Measurements from ENCODE around the gene GAA.

DNA sequence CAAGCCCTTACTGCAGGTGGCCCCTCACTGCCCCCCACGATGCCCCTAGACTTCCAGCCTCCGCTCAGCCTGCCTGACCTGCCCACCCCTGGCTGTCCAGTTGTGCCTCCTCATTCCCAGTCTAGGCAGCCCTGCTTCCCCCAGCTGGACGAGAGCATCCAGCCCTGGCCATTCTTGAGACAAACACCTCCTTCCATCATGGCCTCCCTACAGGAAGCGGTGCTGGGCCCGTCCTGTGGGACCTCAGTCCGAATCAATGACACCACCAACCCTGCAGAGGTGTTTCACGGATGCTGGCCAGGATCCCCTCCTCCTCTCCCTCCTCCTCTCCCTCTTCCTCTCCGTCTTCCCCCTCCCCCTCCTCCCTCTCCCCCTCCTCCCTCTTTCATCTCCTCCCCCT, 36.7 kb upstream of the GAA start:
- no peak for TF ChIP-seq SUZ12 (IDR thresholded peaks at IDR 0.05)
- no peak for TF ChIP-seq ARNT (IDR thresholded peaks at IDR 0.05)
- TF ChIP-seq BHLHE40 (IDR thresholded peaks at IDR 0.05; ENCODE audit: borderline replicate concordance): no peak
- TF ChIP-seq SP1 (IDR thresholded peaks at IDR 0.05): no peak
- no peak for TF ChIP-seq L3MBTL2 (conservative IDR thresholded peaks at IDR 0.05)
- TF ChIP-seq FOXM1 (IDR thresholded peaks at IDR 0.05; ENCODE audit: borderline replicate concordance): no peak
- no peak for TF ChIP-seq FOXK2 (IDR thresholded peaks at IDR 0.05)
- no peak for TF ChIP-seq NFRKB (IDR thresholded peaks at IDR 0.05)
- TF ChIP-seq, protein P1, sequence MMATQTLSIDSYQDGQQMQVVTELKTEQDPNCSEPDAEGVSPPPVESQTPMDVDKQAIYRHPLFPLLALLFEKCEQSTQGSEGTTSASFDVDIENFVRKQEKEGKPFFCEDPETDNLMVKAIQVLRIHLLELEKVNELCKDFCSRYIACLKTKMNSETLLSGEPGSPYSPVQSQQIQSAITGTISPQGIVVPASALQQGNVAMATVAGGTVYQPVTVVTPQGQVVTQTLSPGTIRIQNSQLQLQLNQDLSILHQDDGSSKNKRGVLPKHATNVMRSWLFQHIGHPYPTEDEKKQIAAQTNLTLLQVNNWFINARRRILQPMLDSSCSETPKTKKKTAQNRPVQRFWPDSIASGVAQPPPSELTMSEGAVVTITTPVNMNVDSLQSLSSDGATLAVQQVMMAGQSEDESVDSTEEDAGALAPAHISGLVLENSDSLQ (IDR thresholded peaks at IDR 0.05): no peak

Data from HEK293T (cell line).